ENCODE results near the gene TRIM17.

TRIM17 gene

DNA sequence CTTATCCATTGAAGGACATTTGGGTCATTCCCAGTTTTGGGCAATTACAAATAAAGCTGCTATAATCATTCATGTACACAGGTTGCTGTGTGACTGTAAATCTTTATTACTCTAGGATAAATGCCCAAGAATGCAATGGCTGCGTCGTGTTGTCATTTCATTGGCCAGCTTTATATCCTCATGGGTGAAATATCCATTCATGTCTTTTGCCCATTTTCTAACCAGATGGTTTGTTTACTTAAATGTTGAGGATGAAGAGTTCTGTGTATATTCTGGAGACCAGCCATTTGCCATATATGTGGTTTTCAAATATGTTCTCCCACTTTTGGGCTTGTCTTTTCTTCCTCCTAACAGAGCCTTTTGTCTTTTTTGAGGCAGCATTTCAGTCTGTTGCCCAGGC is 35.3 kb downstream of the TRIM17 start:
- in situ Hi-C loops (cut with MboI; ENCODE audit: low sequenced_read_pairs) = no loop called here

DNA sequence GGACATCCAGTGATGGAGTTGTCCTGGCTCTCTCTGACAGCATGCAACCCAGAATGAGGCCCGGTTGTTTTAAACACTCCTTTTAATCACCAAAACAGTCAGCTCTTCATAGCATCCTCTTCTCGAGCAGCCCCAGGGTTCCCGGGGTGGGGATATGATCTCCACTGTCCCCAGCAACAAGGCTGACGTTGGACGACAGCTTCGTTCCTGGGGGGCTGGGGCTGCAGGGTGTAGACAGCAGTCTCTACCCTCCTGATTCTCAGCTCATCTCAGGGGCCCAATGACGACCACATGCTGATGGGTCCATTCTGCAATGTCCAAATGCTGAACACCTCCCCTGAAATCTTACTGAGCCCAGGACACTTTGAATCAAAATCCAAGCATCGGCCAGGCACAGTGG is 37.0 kb downstream of the TRIM17 start:
- in situ Hi-C loops (cut with MboI; ENCODE audit: low sequenced_read_pairs) = no loop called here

DNA sequence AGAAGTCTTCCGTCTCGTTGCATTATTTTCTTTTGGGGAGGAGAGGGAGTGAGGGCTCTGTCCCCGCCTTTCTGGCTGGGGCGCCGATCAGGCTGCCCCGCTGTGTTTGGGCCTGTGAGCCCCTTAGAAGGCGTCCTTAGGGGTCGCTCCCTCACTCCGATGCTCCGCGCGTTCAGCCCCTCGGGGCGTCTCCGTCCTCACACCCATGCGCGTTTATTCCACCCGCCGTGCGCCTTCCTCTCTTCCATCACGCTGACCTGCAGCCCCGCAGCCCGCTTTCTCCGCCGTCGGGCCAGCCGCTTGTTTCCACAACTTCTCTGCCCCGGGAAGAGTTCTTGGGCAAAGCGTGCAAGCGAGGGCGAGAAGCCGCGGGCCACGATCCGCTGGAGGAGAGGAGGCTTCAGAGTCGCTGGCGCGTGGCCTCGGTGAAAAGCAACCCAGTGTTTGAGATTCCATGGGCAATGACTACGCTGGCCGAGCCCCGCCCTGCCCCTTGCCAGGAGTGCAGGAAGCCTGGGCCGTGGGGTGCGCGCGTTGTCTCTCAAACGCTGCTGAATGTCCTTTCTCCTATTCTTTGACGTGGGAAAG is 37.7 kb downstream of the TRIM17 start:
- in situ Hi-C loops (cut with MboI; ENCODE audit: low sequenced_read_pairs) = no loop called here

DNA sequence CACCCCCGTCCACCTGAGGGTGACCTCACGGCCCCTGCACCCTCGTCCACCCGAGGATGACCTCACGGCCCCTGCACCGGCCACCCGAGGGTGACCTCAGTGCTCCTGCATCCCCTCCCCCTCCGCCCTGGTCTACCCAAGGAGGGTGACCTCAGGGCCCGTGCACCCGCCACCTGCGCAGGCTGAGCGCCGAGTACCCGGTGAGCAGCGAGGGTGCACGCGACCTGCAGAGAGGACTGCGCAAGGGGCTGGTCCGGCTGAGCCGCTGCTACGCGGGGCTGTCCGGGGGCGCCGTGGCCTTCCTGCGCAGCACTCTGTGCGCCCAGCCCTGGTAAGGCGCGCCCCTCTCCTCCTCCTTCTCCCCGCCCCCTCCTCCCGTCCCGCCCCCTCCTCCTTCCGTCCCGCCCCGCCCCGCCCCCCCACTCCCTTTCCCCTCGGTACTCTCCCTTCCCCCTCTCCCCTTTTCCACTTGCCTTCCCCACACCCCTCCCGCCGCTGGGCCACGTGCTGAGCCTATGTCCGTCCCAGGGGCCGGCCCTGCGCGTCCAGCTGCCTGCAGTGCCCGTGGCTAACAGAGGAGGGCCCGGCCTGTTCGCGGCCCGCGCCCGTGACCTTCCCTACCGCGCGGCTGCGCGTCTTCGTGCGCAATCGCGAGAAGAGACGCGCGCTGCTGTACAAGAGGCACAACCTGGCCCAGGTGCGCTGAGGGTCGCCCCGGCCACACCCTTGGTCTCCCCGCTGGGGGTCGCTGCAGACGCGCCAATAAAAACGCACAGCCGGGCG is 38.4 kb downstream of the TRIM17 start:
- in situ Hi-C loops (cut with MboI; ENCODE audit: low sequenced_read_pairs) = no loop called here

DNA sequence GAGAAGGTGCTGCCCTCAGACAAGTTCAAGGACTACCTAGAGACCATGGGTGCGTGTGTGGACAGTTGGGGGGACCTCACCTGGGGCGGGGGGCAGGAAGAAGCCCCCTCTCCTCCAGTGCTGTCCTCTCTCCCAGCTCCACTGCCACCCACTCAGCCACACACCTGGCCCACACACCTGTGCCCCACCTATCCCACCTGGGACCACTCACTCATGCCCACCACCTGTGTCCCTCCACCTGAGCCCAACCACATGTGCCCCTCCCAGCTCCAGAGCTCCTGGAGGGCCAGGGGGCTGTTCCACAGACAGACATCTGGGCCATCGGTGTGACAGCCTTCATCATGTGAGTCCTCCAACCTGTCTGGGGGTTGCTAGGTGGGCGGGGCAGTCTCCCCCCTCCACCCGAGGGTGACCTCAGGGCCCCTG is 39.0 kb downstream of the TRIM17 start:
- in situ Hi-C loops (cut with MboI; ENCODE audit: low sequenced_read_pairs) = no loop called here

DNA sequence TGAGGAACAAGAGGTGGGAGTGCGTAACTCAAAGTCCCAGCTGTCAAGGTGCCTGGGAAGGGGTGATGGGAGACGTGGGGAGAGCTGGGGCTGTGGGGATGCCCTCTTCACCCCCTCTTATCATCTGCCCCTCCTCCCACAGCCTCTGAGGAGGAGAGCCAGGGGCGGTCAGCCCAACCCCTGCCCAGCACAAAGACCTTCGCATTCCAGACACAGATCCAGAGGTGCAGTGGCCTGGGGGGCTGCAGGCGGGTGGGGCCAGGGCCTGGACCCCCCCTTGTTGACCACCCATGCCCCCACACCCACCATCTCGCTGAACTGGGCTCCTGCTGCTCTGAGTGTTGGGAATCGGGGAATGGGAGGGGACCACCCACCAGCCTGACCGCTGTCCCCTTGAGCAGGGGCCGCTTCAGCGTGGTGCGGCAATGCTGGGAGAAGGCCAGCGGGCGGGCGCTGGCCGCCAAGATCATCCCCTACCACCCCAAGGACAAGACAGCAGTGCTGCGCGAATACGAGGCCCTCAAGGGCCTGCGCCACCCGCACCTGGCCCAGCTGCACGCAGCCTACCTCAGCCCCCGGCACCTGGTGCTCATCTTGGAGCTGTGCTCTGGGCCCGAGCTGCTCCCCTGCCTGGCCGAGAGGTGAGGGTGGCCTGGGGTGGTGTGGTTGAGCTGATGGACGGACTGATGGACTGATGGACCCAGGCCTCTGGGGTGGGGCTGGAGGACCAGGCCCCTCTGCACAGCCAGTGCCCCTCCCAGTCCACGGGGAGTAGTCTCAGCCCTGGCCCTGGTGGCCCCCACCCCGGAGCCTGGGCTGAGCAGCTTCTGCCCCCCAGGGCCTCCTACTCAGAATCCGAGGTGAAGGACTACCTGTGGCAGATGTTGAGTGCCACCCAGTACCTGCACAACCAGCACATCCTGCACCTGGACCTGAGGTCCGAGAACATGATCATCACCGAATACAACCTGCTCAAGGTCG is 39.7 kb downstream of the TRIM17 start:
- in situ Hi-C loops (cut with MboI; ENCODE audit: low sequenced_read_pairs) = no loop called here

DNA sequence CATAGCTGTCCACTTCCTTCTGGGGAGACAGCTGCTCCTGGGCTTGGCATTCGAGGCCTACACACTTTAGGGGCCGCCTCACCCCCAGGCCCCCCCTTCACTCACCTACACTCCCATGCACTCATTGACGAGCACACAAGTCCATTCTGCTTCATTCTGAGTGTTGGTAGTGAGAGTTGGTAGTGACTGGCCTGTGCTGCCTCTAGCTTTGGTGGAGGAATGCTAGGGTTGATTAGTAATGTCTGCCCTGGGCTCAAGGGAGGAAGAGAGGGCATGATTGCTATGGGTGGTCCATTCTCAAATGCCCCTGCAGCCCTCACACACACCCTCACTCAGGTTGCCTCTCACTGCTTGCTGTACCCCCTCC is 40.4 kb downstream of the TRIM17 start:
- in situ Hi-C loops (cut with MboI; ENCODE audit: low sequenced_read_pairs) = no loop called here

DNA sequence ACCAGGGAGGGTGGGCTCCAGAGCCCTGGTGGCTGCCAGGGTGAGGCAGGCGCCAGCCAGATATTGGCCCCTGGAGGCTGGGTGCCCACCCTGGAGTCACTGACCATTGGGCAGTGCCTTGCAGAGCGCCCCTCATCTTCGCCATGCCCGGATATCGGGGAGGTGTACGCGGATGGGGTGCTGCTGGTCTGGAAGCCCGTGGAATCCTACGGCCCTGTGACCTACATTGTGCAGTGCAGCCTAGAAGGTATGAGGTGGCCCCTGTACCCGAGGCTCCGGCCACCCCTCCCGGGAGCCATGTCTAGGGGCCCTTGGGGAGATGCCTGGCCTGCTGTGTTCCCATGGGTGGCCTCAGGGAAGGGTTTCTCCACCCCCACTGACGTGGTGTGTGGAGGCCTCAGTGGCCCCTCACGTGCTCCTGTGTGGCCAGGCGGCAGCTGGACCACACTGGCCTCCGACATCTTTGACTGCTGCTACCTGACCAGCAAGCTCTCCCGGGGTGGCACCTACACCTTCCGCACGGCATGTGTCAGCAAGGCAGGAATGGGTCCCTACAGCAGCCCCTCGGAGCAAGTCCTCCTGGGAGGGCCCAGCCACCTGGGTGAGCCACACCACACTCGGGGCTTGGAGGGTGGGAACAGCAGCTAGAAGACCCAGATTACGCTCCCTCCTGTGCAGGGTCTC is 40.9 kb downstream of the TRIM17 start:
- in situ Hi-C loops (cut with MboI; ENCODE audit: low sequenced_read_pairs) = no loop called here

DNA sequence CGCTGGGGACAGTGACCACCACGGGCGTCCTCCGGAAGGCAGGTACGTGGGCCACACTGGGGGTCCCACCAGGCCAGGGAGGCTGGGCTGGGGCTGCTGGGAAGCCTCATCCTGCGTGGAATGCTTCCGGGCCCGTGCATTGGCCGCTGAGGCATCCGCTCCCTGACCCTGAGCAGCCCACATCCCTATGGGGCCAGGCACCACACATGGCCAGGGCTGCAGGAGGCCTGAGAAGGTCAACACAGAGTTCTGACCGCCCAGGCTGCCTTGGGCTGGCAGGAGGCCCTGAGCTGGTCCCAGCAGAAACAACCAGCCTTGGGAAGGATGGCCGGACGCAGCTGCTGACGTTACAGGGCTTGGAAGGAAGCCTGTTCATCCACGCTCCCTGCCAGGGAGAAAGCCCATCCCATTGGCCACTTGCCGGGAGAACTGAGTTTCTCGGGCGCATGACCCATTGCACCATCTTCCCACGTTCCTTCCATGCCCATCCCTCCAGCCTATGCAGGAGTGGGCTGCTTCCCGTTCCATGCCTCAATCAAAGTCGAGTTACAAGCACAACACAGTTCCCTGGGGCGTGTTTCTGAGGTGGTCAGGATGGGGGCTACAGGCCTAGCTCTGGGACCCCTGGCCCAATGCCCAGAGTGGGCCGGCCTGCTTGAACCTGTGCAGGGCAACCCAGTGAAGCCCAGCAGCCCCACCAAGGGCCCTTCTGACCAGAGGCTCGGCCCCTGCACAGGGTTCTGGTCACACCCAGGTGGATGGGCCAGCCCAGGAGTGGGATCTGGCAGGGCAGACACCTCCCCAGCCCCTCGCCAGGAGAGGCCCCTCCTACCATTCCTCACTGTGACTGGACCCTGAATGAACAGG is 41.7 kb downstream of the TRIM17 start:
- in situ Hi-C loops (cut with MboI; ENCODE audit: low sequenced_read_pairs) = no loop called here

DNA sequence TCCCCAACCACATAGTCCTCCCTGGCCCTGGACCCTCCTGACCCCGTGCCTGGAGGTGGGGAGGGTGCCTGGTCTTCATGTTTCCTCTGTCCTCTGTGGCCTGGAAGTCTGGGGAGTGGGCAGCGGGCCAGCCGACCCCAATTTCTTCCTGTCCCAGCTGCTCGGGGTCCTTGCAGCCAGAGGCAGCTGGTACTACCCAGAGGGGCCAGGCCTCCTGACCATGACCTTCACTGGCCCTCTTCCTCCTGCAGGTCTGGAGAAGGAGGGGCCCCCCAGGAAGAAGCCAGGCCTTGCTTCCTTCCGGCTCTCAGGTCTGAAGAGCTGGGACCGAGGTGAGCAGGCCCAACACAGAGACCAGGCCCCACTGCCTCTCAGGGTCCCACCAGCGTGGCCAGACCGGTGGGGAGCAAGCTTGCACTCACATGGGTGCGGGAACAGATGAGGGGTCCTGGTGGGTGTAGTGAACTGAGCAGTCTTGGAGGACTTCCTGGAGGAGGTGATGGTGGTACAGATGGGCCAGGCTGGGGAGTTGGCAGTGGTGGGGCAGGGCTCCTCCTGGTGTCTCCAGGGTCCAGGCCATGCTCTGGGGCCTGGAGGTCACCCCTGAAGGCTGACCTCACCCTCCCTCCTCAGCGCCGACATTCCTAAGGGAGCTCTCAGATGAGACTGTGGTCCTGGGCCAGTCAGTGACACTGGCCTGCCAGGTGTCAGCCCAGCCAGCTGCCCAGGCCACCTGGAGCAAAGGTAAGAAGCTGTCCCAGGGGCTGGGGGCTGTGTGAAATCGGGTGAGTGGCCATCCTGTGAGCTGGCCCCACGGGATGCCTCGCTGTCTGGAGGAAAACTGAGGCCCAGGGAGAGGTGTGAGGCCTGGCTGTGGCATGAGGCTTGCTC is 42.7 kb downstream of the TRIM17 start:
- in situ Hi-C loops (cut with MboI; ENCODE audit: low sequenced_read_pairs) = no loop called here

DNA sequence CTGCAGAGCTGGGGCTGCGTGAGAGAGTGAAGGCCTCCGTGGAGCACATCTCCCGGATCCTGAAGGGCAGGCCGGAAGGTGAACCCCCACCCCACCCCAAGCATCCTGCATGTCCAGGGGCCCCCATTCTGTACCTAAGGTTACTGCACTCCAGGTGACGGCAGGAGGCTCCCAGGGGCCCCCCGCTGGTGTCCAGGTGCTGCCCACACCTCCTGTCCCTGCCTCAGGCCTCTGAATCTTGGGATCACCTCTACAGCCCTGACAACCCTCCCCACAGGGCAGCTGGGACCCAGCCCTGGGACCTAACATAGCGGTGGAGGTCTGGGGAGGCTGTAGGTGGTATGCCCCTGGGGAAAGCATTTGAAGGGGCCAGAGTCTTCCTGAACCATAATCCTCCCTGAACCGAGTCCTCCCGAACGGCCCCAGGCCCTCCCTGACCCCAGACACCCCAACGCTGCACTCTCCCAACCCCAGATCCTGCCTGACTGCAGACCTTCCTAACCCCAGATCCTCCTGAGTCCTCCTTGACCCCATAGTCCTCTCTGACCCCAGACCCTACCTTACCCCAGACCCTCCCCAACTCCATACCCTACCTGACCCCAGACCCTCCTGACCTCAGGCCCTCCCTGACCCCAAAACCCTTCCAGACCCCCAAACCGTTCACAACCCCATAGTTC is 43.5 kb downstream of the TRIM17 start:
- in situ Hi-C loops (cut with MboI; ENCODE audit: low sequenced_read_pairs) = no loop called here

DNA sequence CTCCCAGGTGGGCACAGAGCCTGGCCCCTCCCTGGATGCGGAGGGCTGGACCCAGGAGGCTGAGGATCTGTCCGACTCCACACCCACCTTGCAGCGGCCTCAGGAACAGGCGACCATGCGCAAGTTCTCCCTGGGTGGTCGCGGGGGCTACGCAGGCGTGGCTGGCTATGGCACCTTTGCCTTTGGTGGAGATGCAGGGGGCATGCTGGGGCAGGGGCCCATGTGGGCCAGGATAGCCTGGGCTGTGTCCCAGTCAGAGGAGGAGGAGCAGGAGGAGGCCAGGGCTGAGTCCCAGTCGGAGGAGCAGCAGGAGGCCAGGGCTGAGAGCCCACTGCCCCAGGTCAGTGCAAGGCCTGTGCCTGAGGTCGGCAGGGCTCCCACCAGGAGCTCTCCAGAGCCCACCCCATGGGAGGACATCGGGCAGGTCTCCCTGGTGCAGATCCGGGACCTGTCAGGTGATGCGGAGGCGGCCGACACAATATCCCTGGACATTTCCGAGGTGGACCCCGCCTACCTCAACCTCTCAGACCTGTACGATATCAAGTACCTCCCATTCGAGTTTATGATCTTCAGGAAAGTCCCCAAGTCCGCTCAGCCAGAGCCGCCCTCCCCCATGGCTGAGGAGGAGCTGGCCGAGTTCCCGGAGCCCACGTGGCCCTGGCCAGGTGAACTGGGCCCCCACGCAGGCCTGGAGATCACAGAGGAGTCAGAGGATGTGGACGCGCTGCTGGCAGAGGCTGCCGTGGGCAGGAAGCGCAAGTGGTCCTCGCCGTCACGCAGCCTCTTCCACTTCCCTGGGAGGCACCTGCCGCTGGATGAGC is 44.3 kb downstream of the TRIM17 start:
- in situ Hi-C loops (cut with MboI; ENCODE audit: low sequenced_read_pairs) = no loop called here

DNA sequence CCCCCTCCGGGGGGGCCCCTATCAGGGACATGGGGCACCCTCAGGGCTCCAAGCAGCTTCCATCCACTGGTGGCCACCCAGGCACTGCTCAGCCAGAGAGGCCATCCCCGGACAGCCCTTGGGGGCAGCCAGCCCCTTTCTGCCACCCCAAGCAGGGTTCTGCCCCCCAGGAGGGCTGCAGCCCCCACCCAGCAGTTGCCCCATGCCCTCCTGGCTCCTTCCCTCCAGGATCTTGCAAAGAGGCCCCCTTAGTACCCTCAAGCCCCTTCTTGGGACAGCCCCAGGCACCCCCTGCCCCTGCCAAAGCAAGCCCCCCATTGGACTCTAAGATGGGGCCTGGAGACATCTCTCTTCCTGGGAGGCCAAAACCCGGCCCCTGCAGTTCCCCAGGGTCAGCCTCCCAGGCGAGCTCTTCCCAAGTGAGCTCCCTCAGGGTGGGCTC is 44.9 kb downstream of the TRIM17 start:
- in situ Hi-C loops (cut with MboI; ENCODE audit: low sequenced_read_pairs) = no loop called here

DNA sequence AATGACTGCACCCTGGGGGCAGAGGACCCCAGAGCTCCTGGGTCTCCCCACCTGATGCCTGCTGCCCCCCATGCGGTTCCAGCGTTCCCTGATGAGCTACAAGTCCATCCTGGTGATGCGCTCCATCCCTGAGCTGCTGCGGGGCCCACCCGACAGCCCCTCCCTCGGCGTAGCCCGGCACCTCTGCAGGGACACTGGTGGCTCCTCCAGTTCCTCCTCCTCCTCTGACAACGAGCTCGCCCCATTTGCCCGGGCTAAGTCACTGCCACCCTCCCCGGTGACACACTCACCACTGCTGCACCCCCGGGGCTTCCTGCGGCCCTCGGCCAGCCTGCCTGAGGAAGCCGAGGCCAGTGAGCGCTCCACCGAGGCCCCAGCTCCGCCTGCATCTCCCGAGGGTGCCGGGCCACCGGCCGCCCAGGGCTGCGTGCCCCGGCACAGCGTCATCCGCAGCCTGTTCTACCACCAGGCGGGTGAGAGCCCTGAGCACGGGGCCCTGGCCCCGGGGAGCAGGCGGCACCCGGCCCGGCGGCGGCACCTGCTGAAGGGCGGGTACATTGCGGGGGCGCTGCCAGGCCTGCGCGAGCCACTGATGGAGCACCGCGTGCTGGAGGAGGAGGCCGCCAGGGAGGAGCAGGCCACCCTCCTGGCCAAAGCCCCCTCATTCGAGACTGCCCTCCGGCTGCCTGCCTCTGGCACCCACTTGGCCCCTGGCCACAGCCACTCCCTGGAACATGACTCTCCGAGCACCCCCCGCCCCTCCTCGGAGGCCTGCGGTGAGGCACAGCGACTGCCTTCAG is 45.5 kb downstream of the TRIM17 start:
- in situ Hi-C loops (cut with MboI; ENCODE audit: low sequenced_read_pairs) = no loop called here

DNA sequence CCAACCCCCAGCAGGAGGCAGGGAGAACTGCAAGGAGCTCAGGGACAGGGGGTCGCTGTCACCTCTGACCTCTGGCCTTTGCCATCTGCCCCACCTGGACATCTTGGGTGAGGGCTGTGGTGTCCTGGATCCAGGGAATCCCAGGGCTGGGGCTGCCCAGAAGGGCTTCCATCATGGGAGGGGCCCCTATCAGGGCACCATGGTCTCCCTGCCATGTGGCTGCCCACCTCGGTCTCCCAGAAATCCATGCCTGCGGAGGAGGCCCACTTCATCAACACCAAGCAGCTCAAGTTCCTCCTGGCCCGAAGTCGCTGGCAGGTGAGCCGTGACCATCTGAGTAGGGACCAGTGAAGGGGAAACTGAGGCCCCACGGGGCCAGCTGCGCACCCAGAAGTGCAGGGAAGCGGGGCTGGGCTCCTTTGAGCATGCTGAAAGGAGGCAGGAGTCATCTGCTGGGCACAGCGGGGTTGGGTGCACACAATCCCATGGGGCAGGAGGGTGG is 46.2 kb downstream of the TRIM17 start:
- in situ Hi-C loops (cut with MboI; ENCODE audit: low sequenced_read_pairs) = no loop called here

DNA sequence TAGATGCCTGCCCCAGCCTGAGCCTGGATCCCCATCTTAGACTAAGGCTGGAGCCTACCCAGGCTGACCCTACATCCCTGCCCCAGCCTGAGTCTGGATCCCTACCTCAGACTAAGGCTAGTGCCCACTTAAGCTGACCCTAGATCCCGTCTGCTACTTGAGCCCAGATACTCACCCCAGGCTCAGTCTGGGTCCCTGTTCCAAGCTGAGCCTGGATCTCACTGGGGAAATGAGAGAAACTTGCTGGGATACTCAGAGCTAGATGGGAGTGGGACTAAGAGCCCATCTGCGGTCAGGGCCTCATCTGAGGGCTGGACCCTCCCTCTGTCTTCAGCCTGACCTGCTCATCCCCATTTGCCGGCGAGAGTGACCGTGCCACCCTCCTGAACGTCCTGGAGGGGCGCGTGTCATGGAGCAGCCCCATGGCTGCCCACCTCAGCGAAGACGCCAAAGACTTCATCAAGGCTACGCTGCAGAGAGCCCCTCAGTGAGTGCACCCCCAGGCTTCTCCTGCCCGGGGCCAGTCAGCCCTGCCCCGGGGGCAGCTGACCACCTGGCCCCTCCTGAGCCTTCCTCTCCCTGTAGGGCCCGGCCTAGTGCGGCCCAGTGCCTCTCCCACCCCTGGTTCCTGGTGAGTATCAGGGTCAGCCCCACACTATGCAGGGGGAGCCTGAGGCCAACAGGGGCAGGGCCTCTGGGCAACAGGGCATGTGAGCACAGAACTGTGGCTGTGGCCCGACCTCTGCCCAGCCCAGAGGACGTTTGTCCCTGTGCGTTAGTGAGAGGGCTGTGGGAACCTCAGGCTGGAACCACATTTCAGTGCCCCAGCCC is 46.8 kb downstream of the TRIM17 start:
- in situ Hi-C loops (cut with MboI; ENCODE audit: low sequenced_read_pairs) = no loop called here

Measured in HL-60/S4 treated with retinoic acid at 250 ng/mL for 4 days and 3 days (cell line).